ENCODE data around the gene RRP9.
"Not testable (repeated sequence)": the region's sequence is repeated elsewhere in the genome, so short reads cannot be mapped to it uniquely, and the experiment has no call there.

The RRP9 gene

GRCh38 chr3:51937014-51937413, 4.7 kb downstream of the RRP9 start:
- no peak for DNase-seq

DNA sequence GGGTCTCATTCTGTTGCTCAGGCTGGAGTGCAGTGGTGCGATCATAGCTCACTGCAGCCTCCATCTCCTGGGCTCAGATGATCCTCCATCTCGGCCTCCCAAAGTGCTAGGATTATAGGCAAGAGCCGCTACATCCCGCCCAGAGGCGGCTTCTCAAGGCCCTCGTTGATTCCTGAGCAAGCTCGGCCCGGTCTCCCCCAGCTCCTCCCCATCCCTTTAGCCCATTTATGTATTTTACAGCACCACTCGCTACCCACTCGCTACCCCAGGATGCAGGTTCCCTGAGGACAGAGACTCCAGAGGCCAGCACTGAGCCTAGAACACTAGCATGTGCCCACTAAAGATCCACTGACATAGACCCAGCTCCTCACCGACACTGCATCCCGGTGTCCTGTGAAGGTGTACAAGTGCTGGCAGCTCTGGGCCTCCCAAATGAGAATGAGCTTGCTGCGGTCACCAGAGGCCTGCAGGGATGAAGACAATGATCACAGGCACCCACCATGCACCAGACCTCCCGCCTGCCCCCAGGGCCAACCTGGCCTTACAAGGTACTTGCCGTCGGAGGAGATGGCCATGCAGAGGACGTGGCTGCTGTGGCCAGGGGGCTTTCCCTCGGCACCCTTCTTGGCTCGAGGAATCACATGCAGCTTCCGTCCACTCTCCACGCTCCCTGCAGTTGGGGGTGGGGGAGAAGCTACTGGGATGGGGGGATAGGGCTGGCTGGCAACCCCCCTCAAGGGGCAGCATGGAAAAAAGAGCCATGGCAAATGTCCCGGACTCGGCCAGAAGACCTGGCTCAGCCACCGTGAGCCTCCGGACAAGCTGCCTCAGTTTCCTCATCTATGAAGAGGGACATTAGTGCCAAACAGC, 5.6 kb downstream of the RRP9 start:
- DNase-seq: no peak

GRCh38 chr3:51934991-51935885, 6.5 kb downstream of the RRP9 start:
- no peak for DNase-seq

- DNase-seq: no peak
Observed at GRCh38 chr3:51934139-51934850, 7.4 kb downstream of the RRP9 start.

DNA sequence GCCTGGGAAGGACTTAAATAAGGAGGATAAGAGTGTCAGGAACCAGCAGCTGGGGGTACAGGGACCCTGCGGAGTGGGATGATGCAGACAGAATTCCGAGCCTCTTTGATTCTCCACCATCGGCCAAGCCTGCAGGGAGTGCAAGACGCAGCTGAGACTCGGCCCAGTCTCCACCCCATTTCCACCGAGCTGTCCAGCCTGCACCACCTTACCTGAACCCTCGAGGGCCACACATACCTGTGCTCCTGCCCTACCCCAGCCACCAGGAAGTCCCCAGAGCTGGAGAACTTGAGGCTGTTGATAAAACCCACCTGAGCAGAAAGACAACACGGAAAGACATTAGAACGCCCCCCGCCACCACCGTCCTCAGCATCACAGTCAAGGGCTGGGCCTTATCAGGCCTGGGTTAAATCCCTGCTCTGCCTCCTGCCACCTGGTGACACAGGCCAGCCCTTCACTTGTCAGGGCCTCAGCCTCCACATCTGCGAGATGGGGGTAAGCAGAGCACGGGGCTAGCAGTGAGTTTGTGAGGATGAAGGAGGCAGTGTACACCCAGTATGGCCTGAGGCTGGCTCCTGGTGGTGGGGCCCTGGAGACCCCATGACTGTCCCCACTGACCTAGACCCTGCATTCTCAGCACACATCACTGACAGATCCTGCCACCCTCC, 8.1 kb downstream of the RRP9 start:
- no peak for DNase-seq

GRCh38 chr3:51932471-51933370, 9.0 kb downstream of the RRP9 start:
- no peak for DNase-seq

DNA sequence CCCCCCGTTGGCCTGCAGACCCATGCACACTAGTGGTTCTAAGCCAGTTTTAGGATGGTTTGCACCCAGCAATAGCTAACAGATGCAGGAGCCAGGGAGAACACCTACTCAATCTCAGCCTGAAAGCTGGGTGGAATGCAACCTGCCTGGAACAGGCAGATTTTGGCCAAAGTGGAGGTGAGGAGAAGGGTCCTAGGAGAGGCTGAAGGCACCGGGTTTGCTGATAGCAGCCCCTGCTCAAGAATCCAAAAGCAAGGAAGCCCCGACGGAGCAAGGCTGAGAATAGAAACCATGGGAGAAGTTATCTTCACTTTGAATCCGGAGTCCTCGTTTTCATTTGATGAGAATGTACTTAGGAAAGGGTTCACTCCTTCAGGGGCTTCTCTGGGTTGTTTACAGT, 9.9 kb downstream of the RRP9 start:
- DNase-seq: no peak

GRCh38 chr3:51930439-51930838, 11.3 kb downstream of the RRP9 start:
- DNase-seq: no peak

GRCh38 chr3:51929420-51930003, 12.2 kb downstream of the RRP9 start:
- DNase-seq: no peak

DNA sequence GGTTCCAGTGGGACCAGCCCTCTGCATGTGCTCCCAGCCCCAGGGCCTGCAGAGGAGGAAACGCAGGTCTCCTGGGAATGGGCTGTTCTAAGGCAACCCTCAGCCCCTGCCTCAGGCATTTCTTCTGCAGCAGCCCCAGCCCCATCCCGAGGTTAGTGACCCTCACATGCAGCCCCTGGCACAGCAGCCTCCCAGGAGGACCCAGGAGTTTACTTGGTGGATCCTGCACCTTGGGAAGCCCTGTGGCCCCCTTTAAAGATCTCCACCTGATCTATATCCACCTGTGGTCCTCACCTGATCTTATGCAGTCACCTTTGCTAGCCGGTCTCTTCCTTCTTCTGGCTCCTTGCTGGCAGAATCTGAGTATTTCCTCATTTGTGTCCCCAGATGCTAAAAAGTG, 12.7 kb downstream of the RRP9 start:
- not testable (repeated sequence) for DNase-seq

DNA sequence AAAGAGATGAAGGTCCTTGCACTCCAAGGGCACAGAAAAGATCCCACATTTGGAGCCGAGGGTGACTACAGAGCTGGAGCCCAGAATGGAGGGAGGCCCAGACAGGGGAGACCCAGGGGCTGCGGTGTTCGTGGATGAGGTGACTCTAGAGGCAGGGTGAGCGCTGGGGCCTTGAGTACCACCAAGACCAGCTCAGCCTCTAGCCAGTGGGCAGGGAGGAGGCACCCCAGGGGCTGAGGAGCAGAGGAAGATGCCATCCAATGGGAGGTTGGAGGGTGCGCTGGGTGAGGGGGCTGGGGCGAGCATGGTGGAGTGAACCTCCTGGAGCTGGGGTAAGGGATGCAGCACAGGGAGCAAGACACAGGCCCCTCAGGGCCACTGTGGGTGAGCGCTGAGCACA, 13.3 kb downstream of the RRP9 start:
- DNase-seq: no peak

DNA sequence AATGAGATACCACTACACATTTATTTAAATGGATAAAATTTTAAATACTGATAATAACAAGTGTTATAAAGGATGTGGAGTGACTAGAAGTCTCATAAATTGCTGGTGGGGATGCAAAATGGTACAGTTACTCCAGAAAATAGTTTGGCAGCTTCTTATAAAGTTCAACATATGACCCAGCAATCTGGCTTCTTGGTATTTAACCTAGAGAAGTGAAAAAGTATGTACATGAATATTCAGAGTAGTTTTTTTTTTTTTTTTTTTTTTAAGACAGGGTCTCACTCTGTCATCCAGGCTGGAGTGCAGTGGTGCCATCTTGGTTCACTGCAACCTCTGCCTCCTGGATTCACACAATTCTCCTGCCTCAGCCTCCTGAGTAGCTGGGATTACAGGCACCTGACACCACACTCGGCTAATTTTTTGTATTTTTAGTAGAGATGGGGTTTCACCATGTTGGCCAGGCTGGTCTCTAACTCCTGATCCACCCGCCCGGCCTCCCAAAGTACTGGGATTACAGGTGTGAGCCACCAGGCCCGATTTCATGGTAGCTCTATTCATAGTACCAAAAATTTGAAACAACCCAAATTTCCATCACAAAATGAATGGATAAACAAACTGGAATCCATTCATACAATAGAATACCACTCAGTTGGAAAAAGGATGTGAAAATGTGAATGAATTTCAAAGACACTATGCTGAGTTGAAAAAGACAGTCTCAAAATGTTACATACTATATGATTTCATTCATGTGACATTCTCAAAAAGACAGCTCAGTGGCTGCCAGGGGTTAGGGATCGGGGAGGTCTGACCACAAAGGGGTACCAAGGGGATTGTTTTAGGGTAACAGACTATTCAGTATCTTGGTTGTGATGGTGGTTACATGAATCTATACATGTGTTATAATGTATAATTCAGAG, 14.4 kb downstream of the RRP9 start:
- DNase-seq: no peak

DNA sequence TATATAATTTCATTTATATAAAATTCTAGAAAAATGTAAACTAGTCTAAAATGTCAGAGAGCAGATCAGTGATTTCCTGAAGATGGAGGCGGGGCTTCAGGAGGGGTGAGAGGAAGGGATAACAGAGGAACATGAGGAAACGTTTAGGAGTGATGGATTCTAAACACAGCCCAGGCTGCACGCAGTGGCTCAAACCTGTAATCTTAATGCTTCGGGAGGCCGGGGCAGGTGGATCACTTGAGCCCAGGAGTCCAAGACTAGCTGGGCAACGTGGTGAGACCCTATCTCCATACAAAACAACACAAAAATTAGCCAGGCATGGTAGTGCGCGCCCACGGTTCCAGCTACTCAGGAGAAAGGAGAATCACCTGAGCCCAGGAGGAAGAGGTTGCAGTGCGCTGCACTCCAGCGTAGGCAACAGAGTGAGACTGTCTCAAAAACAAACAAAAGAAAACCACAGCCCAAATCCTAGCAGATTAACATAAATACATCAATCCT, 20.6 kb downstream of the RRP9 start:
- DNase-seq: no peak

DNA sequence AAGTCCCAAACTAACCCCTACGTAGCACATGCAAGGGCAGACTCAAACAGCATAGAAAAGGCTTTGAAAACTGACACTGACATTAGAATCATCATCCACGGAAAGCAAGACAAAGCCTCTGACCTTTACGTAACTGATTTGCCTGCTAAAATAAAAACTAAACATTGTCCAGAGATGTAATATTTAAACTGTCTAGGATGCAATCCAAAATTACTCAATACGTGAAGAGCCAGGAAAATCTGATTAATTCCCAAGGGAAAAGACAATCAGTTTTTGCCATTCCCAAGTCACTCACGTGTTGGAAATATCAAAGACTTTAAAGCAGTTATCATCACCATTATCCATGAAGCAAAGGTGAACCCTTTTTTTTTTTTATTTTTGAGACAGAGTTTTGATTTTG, 25.3 kb downstream of the RRP9 start:
- no peak for DNase-seq

DNA sequence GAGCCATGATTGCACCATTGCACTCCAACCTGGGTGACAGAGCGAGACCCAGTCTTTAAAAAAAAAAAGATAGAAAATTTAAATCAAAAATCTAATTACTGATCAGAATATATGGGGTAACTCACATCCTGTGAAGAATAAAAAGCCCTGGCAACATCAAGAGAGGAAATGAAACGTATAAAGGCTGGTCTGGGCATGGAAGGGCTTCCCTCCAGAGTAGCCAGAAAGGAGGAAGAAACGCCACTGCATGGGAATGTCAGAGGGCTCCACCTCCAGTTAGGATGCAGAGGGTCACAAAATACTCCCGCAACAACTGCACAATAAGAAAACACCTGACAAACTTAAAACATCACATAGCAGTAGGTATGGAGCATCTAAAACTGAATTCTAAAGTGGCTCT, 33.7 kb downstream of the RRP9 start:
- no peak for DNase-seq

DNA sequence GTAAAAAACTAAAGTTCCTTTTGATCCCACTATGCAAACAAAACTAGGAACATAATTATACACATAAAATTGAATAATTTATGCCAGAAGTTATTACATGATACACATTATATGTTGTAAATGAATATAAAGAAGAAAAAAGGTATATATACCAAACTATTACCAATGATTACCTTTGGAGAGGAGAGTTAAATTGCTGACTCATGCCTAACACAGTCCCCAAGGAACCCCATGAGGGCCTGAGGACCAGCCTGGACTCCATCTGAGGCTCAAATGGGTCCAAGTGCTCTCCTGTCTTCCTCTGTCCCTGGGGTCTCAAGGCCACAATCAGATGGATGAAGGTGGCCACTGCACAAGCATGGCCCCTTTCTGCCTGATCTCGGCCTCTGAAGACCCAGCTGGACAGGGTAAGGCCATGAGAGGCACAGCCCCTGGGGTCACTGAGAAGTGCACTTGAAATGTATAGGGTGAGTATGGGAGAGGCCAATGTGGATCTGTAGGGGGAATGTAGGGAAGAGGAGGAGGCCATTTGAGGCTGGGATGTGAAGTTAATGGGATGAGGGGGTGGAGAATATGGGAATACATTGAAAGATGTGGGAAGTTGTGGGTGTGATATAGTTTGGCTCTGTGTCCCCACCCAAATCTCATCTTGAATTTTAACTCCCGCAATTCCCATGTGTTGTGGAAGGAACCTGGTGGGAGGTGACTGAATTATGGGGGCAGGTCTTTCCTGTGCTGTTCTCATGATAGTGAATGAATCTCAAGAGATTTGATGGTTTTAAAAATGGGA, 37.5 kb downstream of the RRP9 start:
- no peak for DNase-seq

DNA sequence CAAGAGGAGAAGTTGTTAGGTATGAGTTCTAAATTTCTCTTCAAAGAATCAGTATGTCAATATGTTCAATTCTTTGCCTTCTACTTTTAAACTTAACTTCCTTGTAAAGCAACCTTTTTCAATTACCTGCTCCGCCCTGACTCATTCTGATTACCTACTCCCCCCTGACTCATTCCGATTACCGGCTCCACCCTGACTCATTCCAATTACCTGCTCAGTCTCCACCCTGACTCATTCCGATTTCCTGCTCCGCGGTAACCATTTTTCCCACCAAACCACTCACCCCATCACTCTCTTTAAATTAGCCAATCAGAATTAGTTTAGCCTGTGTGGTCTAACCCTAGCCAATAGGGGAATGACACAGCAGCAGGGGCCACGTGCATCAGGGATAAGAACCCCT, 39.3 kb downstream of the RRP9 start:
- DNase-seq: not testable (repeated sequence)

DNA sequence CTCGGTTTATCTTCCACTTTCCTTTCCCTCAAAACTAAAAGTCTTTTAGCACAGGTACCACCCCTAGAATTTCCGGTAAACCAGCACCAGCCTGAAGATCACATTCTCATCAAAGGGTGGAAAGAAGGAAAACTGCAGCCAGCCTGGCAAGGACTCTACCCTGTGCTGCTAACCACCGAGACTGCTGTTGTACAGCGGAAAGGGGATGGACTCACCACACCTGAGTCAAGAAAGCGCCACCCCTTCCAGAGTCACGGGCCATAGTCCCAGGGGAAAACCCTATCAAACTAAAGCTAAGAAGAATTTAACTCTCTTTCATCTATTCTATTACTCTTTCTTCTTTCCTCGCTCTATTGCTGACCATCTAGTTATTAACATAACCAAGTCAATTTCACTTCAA, 41.7 kb downstream of the RRP9 start:
- not testable (repeated sequence) for DNase-seq

DNA sequence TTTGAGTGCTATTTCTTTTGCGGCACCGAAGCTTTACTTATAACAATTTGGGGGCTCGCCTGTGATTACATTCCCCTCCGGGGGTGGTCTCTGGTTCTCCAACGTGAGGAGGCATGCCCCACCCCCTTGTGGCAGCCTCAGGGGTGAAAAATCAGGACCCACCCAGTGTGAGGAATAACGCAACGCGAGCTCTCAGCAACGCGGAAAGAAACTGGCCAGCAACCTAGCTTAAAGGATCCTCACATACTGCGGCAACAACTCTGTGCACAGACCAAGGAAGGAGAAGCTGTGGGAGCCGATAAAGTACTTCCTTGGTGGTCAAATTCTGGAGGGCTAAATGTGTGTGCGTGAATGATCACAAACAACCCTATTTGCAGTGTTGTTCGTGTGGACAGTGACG, 44.3 kb downstream of the RRP9 start:
- no peak for DNase-seq

Measured in stimulated activated CD4-positive, alpha-beta T cell treated with anti-CD3 and anti-CD28 coated beads, Interleukin-12 subunit alpha, Interleukin-12 subunit beta, amount 100 ng/mL, for 4 hours (primary cell).